RPMI7951 (cell line): ENCODE measurements around the gene ANKRD22. TPM values are rescaled to one million over a fixed set of nuclear protein-coding genes. Genes with fewer than 3 reads are reported as not detected.

ENCODE experiments used
- DNase-seq: peaks from one replicate; pipeline ENCODE4 v3.0.0-alpha.2; 2012; ENCODE audit warnings: low read depth
- total RNA-seq: library from RNA; depleted of rRNA; stranded (reverse); fragments of >200 nt; shearing (Covaris generic); gene quantifications from 2 replicates; pipeline ENCODE4 v1.2.3, GENCODE V29; 2014; rRNA removed

ANKRD22 gene
- total RNA-seq, 1 experiment from 2014 or later = not detected

GRCh38 chr10:88800152-88801125 is 51.2 kb downstream of the ANKRD22 start:
- DNase-seq = peak; percentile 26

DNA sequence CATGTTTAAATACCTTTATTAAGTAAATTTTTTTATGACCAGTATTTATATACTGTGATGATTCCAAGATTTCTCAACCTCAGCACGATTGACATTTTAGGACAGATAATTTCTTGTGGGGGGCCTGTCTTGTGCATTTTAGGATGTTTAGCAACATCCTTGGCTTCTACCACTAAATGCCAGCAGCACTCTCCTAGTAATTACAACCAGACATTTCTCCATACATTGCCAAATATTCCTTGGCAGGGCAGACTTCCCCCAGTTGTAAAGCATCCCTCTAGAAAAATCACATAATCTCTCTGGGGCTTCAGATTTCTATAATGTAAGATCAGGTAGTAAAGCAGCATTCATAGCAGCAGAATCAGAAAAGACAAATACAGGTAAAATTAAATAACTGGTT is 56.9 kb downstream of the ANKRD22 start:
- DNase-seq = no peak

- DNase-seq = peak; percentile 76
Observed at GRCh38 chr10:88793712-88794299, 57.8 kb downstream of the ANKRD22 start.

DNA sequence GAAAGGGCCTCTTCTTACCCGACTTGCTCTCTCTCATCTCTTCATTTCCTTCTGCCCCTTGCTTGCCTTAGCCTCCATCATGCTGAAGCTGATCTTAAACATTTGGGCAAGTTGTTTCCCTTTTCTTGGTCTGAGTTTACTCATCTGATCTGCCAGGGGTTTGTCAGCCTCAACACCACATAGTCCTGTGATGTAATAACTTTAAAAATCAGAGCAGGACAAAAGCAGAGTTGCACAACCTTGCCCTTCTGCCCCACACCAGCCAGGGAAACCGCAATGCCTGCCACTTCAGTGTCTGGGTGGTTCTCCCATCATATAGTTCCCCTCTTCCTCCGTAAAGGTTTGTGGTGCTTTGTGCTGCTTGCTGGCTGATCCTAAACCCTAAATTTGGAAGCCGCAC is 59.0 kb downstream of the ANKRD22 start:
- DNase-seq = peak; percentile 81

GRCh38 chr10:88791924-88792323 is 59.7 kb downstream of the ANKRD22 start:
- DNase-seq = peak; percentile 40

- DNase-seq = no peak
Observed at GRCh38 chr10:88788924-88789323, 62.7 kb downstream of the ANKRD22 start.

DNA sequence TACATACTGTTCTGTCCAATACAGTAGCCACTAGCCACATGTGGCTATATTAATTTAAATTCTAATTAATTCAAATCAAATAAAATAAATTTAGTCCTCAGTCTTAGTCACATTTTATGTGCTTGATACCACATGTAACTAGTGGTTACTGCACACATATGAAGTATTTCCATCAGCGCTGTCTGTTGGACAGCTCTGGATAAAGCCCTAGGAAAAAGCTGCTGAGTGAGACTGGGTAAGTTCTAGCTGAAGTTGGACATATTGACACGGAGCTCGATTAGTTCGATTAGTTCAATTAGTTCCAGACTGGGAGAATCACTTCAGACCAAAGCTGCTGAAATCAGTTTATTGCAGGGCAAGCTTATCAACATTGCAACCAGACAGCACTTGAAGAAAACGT is 64.2 kb downstream of the ANKRD22 start:
- DNase-seq = no peak

- no peak for DNase-seq
Observed at GRCh38 chr10:88786032-88786770, 65.4 kb downstream of the ANKRD22 start.

GRCh38 chr10:88783724-88784123 is 67.9 kb downstream of the ANKRD22 start:
- DNase-seq = peak; percentile 72

- DNase-seq = no peak
Observed at GRCh38 chr10:88782222-88782621, 69.4 kb downstream of the ANKRD22 start.

GRCh38 chr10:88781206-88781605 is 70.4 kb downstream of the ANKRD22 start:
- DNase-seq = no peak

Other genes starting within 250 kb of the ANKRD22 start
- not detected in 2 replicates for gene LIPF, start 187.4 kb downstream of the ANKRD22 start, total RNA-seq
- not detected in 2 replicates for gene LIPK, start 145.6 kb downstream of the ANKRD22 start, total RNA-seq
- not detected in 2 replicates for gene LIPN, start 91.8 kb downstream of the ANKRD22 start, total RNA-seq
- not detected in 2 replicates for gene LIPM, start 49.1 kb downstream of the ANKRD22 start, total RNA-seq
- gene STAMBPL1, start 28.4 kb upstream of the ANKRD22 start, total RNA-seq = 38.7 and 41.3 TPM in 2 replicates
- 29.9 and 50.3 TPM in 2 replicates for gene ACTA2, start 100.9 kb upstream of the ANKRD22 start, total RNA-seq
- 17.7 and 24.9 TPM in 2 replicates for gene FAS, start 139.0 kb upstream of the ANKRD22 start, total RNA-seq